HG03135 (cell line): Measurements from ENCODE around the gene ING3.
"Not testable (repeated sequence)": the region's sequence is repeated elsewhere in the genome, so short reads cannot be mapped to it uniquely, and the experiment has no call there.

Experiments used
- ATAC-seq: cut with Tn5 transposase; IDR thresholded peaks from one replicate; pipeline ENCODE4 v1.9.1; 2021; ENCODE audit warnings: mild to moderate bottlenecking, moderate library complexity; ENCODE audit not compliant: unreplicated experiment

ING3 gene

GRCh38 chr7:120949998-120950538 is 509 bp upstream of the ING3 start:
- ATAC-seq: no peak

GRCh38 chr7:120951309-120951699 is 727 bp downstream of the ING3 start:
- no peak for ATAC-seq

- ATAC-seq: no peak
Measured at GRCh38 chr7:120951826-120952225, 1.2 kb downstream of the ING3 start.

GRCh38 chr7:120955577-120956149 is 5.1 kb downstream of the ING3 start:
- peak; percentile 40 for ATAC-seq

GRCh38 chr7:120959929-120960484 is 9.4 kb downstream of the ING3 start:
- no peak for ATAC-seq

GRCh38 chr7:120960714-120961113 is 10.1 kb downstream of the ING3 start:
- ATAC-seq: no peak

- no peak for ATAC-seq
Measured at GRCh38 chr7:120961638-120962173, 11.1 kb downstream of the ING3 start.

GRCh38 chr7:120964088-120964487 is 13.5 kb downstream of the ING3 start:
- ATAC-seq: no peak

- ATAC-seq: no peak
Measured at GRCh38 chr7:120966961-120967360, 16.4 kb downstream of the ING3 start.

GRCh38 chr7:120973849-120974248 is 23.3 kb downstream of the ING3 start:
- ATAC-seq: no peak

GRCh38 chr7:120979765-120980499 is 29.4 kb downstream of the ING3 start:
- ATAC-seq: no peak

- ATAC-seq: no peak
Measured at GRCh38 chr7:120981117-120981516, 30.5 kb downstream of the ING3 start.

GRCh38 chr7:120981888-120982615 is 31.5 kb downstream of the ING3 start:
- no peak for ATAC-seq

GRCh38 chr7:120983592-120983991 is 33.0 kb downstream of the ING3 start:
- ATAC-seq: not testable (repeated sequence)

GRCh38 chr7:120984406-120984805 is 33.8 kb downstream of the ING3 start:
- no peak for ATAC-seq

GRCh38 chr7:120985130-120985758 is 34.7 kb downstream of the ING3 start:
- ATAC-seq: no peak

GRCh38 chr7:120985839-120986238 is 35.3 kb downstream of the ING3 start:
- ATAC-seq: no peak

GRCh38 chr7:120986650-120987049 is 36.1 kb downstream of the ING3 start:
- ATAC-seq: no peak

- no peak for ATAC-seq
Measured at GRCh38 chr7:120987280-120987679, 36.7 kb downstream of the ING3 start.

- ATAC-seq: peak; percentile 92
Measured at GRCh38 chr7:120987683-120988590, 37.4 kb downstream of the ING3 start.
